ENCODE data around the gene C11orf68.
A peak's percentile ranks its signal among the peaks of the same experiment; 100 is the strongest.
"Not testable (repeated sequence)": the region's sequence is repeated elsewhere in the genome, so short reads cannot be mapped to it uniquely, and the experiment has no call there.

Gene C11orf68

DNA sequence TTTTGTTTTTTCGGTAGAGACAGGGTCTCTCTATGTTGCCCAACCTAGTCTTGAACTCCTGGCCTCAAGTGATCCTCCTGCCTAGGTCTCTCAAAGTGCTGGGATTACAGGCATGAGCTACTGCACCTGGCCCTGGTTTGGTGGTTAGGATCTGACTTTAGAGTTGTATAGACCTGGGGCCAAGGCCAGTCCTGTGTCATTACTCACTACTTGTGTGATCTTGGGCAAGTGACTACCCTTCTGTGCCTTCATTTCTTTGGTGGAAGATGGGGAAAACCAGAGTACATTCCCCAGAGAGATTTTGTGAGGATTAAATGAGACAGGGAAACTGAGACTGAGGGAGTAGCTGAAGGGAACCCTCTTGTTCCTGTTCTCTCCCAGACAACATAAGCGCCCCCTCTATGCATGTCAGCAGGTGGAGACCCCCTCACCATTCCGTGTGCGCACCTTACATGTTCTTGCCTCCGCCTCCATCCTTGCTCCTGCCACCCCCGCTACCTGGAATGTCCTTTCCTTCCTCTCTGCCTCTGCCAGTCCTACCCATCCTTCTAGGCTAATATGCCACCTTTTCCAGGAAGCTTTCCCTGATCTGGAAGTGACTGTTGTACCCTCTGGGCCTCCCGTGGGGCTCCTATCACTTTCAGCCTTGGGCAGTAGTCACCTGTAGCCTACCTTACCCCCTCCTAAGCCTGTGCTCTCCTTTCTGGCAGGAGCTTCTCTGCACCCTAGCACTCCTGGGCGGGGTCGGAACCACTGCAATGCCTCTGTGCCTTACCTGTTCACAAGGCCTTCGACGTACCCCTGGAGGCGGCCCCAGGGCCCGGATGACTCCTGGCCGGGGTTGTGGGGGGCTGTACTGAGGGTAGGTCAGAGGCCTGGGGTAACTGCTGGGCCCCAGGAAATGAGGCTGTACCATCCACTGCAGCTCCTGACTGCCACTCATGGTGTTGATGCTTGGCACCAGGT, 22.5 kb downstream of the C11orf68 start:
- no peak overlapping the region for H3K4me3 ChIP-seq (ENCODE audit: low read depth, low read length)

DNA sequence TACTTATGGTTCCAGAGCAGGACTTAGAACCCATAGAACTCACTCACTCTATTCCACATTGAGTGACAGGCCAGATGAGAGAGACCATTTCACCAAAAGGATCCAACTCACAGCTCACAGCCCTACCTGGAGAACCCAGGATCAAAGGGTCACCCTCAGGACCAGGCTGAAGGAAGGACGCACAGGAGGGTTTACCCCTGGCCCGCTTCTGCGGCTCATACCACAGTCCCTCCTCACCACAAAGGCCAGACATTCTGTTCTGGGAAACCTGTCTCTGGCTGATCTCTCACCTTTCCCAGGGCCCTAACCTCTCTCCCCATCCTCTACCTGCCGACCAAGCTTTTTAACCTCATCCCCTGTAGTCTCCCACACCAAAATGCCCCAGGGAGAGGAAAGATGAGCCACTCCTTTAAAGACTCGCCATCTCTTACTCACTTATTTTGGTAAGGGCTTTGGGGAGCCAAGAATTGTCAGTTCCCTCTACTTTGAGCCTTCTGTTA, 23.3 kb downstream of the C11orf68 start:
- no peak for DNase-seq (ENCODE audit: low read depth)
- no peak overlapping the region for H3K4me3 ChIP-seq (ENCODE audit: low read depth, low read length)
- TF ChIP-seq, protein P1, sequence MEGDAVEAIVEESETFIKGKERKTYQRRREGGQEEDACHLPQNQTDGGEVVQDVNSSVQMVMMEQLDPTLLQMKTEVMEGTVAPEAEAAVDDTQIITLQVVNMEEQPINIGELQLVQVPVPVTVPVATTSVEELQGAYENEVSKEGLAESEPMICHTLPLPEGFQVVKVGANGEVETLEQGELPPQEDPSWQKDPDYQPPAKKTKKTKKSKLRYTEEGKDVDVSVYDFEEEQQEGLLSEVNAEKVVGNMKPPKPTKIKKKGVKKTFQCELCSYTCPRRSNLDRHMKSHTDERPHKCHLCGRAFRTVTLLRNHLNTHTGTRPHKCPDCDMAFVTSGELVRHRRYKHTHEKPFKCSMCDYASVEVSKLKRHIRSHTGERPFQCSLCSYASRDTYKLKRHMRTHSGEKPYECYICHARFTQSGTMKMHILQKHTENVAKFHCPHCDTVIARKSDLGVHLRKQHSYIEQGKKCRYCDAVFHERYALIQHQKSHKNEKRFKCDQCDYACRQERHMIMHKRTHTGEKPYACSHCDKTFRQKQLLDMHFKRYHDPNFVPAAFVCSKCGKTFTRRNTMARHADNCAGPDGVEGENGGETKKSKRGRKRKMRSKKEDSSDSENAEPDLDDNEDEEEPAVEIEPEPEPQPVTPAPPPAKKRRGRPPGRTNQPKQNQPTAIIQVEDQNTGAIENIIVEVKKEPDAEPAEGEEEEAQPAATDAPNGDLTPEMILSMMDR (conservative IDR thresholded peaks at IDR 0.05; ENCODE audit: low read depth, low read length), result no peak

More for the DNA sequence above, 22.5 kb downstream of the C11orf68 start:
- DNase-seq (ENCODE audit: low read depth), result no peak
- TF ChIP-seq, protein P1 (conservative IDR thresholded peaks at IDR 0.05; ENCODE audit: low read depth, low read length), result no peak

DNA sequence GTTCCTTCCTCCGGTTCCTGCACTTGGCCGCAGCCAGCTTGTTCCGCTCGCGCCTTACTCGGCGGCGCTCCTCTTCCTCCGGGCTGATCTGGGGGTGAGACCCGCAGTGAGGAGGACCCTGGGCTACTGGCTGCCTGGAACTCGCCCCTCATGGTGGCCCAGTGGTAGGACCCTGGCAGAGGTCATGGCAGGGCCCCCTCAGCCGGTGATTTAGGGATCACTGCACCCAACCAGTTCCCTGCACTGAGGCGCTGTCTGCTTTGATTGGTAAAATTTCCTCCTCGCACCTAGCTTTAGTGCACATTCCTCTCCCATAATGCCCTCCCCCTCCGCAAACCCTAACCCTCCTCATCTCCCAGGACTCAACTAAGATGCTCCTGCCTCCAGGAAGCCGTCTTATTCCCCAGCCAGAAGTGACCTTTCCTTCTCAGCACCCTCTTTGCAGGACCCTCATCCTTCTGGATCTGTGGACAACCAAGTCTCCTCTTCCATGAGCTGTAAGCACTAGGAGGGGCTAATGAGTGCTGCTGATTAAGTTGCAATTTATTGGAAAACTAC, 24.7 kb downstream of the C11orf68 start:
- H3K4me3 ChIP-seq (ENCODE audit: low read depth, low read length), result no peak overlapping the region
- TF ChIP-seq, protein P1 (conservative IDR thresholded peaks at IDR 0.05; ENCODE audit: low read depth, low read length), result peak; percentile 13
- DNase-seq (ENCODE audit: low read depth), result no peak

DNA sequence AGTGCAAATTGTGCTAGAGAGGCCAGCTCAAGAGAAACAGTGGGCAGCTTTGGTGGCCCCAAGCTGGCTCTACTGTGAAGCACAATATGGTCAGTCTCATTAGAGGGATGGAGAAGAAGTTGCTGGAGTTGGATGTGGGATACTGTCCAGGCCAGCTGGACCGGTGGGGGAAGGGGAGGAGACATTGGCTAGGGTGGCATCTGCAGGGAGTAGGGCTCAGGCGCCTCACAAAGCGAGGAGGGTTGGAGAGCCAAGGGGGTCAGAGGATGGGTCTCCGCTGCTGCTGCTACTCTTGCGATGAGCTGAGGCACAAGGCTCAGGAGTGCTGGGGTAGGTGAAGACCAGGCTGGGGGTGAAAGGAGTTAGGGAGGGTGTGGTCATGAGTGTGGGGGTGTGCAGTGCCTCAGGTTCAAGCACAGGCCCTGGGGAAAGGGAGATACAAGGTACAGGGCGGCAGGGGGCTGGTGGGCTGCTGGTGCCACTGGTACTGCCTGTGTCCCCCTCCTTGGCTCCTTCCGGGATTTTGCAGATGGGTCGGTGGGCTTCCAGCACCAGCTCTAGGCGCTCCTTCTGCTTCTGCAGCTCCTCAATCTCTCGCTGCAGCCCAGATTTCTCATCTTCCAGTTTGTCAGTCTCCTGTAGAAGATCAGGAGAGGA, 26.1 kb downstream of the C11orf68 start:
- H3K4me3 ChIP-seq (ENCODE audit: low read depth, low read length), result no peak overlapping the region
- DNase-seq (ENCODE audit: low read depth), result no peak
- TF ChIP-seq, protein P1 (conservative IDR thresholded peaks at IDR 0.05; ENCODE audit: low read depth, low read length), result no peak

DNA sequence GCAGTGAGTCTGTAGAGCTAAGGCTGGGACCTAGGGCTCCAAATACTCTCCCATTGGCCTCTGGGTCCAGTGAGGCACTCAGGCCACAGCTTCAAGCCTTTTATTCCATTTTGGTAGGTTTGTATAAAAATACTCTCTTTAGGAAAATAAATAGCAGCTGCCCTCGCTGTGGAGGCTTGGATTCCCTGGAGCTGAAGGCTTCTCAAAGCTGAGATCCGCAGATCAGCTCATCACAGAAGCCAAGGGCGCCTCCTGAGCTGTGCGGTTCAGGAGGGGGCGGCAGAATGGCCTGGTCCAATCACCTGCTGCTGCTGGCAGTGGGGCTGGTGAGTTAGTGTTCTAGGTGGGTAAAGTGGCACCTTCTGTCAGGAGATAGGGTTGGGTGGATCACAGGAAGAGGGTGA, 26.7 kb downstream of the C11orf68 start:
- peak overlapping the region; percentile 69 for H3K4me3 ChIP-seq (ENCODE audit: low read depth, low read length)
- DNase-seq (ENCODE audit: low read depth), result not testable (repeated sequence)

DNA sequence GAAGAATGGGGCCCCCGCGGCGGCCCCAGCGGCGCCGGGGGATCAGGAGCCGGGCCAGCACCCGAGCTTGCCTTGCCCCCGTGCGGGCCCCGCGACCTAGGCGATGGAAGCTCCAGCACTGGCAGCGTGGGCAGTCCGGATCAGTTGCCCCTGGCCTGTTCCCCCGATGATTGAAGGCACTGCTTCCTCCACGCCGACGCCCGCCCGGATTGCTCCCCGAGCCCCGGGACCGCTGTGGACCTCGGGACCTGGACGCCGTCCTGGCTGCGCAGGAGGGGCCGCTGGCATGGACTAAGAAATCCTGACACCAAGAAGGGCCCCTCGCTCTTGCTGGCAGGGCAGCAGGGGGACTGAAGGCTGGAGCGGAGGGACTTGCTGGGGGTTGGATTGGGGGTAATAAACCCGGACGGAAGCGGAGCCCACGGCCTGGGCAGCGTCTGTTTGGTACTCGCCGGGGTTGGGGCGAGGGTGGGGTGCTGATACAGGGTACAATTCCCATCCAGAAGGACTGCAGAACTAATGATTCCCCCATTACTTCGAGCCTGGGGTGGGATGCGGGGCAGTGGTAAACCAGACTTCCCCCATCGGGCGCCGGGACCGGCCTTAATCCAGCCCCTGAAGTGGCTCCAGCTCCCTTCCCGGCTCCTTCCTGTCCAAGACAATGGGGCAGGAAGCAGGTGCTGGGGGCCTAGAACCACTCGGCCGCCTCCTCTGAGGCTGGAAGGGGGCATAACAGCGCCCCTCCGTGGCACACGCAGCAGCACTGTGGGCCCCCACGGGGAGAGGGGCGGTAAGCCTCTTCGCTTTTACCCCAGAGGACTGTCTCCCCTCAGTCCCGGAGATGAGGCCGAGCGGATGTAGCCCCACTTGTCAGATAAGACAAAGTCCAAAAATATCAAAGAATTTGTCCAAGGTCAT, 27.4 kb downstream of the C11orf68 start:
- H3K4me3 ChIP-seq (ENCODE audit: low read depth, low read length), result peak overlapping the region; percentile 69
- no peak for DNase-seq (ENCODE audit: low read depth)
- TF ChIP-seq, protein P1 (conservative IDR thresholded peaks at IDR 0.05; ENCODE audit: low read depth, low read length), result peak; percentile 51
